ENCODE measurements around the gene TFAP2A.

- no peak for TF ChIP-seq EP300 (IDR thresholded peaks at IDR 0.05)
- TF ChIP-seq, protein P1, sequence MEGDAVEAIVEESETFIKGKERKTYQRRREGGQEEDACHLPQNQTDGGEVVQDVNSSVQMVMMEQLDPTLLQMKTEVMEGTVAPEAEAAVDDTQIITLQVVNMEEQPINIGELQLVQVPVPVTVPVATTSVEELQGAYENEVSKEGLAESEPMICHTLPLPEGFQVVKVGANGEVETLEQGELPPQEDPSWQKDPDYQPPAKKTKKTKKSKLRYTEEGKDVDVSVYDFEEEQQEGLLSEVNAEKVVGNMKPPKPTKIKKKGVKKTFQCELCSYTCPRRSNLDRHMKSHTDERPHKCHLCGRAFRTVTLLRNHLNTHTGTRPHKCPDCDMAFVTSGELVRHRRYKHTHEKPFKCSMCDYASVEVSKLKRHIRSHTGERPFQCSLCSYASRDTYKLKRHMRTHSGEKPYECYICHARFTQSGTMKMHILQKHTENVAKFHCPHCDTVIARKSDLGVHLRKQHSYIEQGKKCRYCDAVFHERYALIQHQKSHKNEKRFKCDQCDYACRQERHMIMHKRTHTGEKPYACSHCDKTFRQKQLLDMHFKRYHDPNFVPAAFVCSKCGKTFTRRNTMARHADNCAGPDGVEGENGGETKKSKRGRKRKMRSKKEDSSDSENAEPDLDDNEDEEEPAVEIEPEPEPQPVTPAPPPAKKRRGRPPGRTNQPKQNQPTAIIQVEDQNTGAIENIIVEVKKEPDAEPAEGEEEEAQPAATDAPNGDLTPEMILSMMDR (IDR thresholded peaks at IDR 0.05): no peak
- TF ChIP-seq POLR2A (IDR thresholded peaks at IDR 0.05): no peak
Observed at GRCh38 chr6:10422737-10423034, 7.8 kb upstream of the TFAP2A start.

Data from ovary (tissue), 3 donors.